Cerebellar nuclear complex (tissue), 1 donor: ENCODE results near the gene PLCL1.
"Not testable (repeated sequence)": the region's sequence is repeated elsewhere in the genome, so short reads cannot be mapped to it uniquely, and the experiment has no call there.

Experiments used
- DNase-seq, 2 experiments: peaks; one replicate each; lab custom pipeline; 2025; lab: John Stamatoyannopoulos, UW

The PLCL1 gene

GRCh38 chr2:198000417-198000816 is 196.0 kb downstream of the PLCL1 start:
- no peak for DNase-seq

- no peak for DNase-seq
These were observed 199.8 kb downstream of the PLCL1 start for GRCh38 chr2:198004173-198004572.

DNA sequence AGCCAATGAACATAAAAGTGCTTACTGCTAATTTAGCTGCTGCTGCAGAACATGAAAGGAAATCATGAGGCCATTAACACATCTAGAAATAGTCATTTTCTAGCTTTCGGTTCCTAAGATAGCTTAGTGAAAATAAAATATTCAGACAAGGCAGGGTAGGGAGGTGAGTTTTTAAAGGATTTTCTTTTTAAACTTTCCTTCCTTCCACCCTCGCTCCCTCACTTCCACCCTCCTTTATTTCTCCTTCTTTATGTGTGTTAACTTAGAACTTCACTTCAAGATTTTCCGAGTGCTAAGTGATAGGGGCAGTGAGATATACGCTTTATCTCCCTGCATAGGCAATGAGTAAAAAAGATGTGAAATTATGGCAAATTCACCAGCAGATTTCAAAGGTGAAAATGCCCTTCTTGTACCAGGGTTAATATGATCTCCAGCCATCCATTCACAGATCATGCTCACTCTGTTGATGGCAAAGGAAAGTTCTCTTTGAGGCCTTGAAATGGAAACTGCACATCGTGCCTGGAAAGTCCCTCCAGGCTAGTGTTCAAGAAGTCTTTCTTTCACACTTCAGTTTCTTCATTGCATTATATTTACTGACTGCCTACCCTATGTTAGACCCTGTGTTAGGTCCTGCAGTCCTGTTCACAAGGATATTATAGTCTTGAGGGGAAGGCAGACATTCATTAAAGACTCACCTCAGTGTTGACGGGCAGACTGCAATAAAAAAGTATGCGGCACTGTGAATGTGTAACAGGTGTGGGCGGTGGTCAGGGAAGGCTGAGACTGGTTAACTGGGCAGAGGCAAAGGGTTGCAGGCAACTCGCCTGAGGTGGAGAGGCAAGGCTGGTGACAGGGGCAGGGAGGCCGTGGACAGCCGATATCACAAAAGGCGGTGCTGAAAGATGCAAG is 200.8 kb downstream of the PLCL1 start:
- DNase-seq, result no peak

GRCh38 chr2:198006733-198007132 is 202.3 kb downstream of the PLCL1 start:
- DNase-seq, result no peak

DNA sequence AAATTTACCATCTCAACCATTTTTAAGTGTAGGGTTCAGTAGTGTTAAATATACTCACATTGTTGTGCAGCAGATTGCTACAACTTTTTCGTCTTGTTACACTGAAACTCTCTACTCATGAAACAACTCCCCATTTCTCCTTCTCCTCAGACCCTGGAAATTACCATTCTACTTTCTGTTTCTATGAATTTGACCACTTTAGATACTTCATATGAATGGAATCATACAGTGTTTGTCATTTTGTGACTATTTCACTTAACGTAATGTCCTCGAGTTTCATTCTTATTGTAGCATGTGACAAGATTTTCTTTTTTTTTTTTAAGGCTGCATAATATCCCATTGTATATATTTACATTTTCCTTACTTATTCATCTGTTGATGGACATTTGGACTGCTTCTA is 203.8 kb downstream of the PLCL1 start:
- DNase-seq, result no peak

DNA sequence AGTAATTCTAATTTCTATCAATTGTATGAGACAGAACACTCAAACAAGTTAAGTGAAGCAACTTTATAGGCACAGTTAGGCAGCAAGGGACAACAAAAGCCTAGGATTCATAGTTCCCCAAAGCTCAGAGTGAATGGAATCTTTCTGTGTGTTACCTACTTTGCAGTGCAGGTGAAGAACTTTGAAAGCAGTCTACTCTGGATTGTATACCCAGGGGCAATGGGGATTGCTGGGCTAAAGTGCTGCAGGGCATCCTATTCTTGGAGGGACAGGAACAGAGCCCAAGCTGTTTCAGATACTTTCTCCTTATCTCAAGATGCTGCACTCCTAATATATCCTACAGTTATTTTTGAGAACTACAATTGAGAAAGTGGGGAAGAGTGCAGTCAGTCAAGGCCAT is 207.6 kb downstream of the PLCL1 start:
- DNase-seq, result no peak

- DNase-seq, result no peak
These were observed 211.8 kb downstream of the PLCL1 start for GRCh38 chr2:198016243-198016642.

DNA sequence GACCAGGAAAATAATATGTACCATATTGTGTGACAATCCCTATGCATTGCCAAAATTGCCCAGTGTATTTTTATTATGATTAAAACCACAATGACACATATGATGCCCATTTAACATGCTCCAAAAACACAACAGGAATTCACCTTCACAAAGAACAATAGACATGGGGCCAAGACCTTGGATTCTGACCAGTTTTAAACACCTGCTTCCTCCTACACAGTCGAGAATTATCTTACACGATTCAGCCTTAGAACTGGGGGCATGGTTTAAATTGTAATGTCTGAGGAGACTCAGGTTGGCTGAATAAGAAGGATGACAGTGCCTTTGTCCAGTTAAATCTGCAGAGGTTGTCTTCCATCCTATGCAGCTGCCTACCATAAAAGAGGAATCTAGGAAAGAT is 212.7 kb downstream of the PLCL1 start:
- DNase-seq, result no peak

DNA sequence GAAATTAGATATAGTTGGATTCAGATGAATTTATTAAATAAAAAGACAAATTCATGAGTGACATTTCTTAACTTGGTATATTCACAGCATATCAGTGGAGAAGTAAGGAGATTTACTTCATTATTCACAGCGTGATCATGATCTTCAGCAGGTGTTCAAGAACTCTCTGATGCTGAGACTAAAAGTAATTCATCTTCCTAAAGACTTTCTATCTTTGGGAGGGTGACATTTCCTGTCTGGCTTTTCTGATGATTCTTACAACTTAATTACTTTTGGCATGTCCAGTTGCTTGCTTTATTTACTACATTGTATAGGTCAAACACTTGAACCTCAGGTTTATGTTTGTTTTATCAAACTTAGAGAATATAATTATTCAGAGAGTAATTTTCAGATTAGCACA is 224.6 kb downstream of the PLCL1 start:
- no peak for DNase-seq

GRCh38 chr2:198029576-198029975 is 225.2 kb downstream of the PLCL1 start:
- not testable (repeated sequence) for DNase-seq

DNA sequence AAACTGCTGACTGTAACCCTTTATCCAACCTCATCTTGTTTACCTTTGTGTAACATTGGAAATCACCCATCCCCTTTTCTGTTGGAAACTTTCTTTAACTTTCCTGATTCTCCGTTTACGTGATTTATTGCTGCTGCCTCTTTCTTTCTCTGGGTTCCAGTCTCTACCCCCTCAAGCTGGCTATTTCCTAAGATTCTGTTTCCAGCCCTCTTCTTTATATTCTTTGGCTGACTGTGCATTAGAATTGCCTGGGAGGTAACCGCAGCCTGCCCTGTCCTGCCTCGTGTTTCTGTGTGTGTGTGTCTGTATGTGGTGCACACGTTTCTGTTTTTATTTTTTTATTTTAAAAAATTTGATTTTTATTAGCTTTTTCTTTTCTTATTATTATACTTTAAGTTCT is 229.2 kb downstream of the PLCL1 start:
- DNase-seq, result no peak

- no peak for DNase-seq
These were observed 231.9 kb downstream of the PLCL1 start for GRCh38 chr2:198036029-198036879.

GRCh38 chr2:198040835-198041234 is 236.4 kb downstream of the PLCL1 start:
- no peak for DNase-seq

DNA sequence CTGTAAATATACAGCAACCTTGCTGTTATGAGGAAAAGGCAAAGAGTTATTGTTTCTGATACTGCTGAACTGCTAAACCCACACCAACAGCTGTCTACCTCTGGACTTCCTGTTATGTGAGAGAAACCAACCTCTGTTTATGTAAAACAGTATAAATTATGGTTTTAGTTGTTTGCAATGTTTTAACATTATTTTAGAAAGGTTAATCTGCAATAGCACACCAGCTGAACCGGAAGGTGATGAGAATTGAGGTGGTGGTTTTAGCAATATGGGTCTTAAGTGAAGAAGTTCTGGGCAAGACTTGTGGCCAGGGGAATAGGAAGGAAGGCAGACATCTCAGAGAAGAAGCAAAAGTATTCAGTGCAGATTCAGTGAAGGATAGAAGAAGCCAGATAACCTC is 237.8 kb downstream of the PLCL1 start:
- no peak for DNase-seq

DNA sequence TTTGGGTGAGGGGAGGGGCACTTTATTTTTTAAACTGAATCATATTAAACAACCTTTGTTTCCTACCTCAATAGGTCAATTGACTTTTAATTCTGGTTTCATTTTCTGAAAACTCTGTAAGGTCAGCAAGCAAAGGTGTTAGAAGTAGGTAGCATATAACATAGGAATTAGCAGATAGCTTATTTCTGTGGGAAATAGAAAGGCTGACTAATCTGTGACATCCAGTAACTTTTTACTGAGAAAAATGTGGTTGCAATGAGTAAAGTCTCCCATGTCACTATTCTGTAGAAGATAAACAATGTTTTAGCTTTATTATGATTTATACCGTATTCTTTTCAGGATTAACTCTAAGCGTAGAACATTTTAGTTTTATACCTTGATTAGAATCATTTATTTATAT is 240.4 kb downstream of the PLCL1 start:
- DNase-seq, result no peak

DNA sequence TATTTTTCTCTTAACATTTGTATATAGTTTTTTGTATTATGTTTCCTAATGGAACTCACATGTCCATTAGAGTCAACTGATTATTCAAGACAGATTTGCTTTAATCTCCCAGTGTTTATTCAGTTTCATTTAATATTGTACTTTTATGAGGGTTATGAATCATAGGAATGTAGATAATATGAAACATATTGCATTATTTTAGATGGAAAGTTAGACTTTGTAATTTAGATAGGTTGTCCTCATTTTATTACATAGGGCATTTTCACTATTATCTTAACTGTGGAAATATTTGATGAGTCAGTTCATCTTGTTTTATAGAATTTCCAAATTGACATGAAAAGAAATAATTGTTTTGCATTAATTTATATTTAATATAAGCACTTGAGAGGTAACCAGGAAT is 240.8 kb downstream of the PLCL1 start:
- DNase-seq, result no peak

DNA sequence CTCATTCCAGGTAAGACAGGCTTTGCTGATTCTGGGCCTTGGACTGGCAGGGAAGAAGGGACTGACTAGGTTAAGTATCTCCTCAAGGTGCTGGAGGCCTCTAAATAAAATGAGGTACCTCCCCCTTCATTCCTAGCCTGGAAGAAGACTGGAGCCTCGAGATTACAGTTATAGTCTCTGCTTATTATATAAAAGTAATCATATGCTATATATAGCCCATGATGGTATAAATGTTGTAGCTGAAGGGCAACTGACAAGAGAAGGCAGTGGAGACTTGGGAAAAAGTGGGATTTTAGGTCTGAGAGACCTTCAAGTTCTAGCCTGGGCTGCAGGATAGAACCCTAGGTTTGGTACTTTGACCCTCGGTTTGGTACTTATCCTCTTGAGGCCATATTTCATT is 248.3 kb downstream of the PLCL1 start:
- no peak for DNase-seq

GRCh38 chr2:198053148-198053547 is 248.8 kb downstream of the PLCL1 start:
- DNase-seq, result no peak

DNA sequence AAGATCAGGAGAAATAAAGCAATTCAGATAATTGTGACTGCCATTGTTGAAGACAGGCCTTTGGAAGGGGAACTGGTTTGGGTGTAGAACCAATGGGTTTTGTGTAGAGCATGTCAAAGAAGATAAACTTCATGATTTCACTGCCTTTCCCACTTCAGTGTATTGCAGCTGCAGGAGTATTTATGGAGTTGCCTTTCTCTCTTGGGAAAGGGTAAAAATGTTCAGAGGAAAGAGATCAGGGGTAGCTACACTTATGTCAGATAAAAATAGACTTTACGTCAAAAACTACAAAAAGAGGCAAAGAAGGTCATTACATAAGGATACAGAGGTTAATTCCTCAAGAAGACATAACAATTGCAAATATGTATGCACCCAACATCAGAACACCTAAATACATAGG is 249.4 kb downstream of the PLCL1 start:
- DNase-seq, result no peak

- DNase-seq, result no peak
These were observed 249.9 kb downstream of the PLCL1 start for GRCh38 chr2:198054299-198054698.

GRCh38 chr2:198055716-198056115 is 251.3 kb downstream of the PLCL1 start:
- no peak for DNase-seq

DNA sequence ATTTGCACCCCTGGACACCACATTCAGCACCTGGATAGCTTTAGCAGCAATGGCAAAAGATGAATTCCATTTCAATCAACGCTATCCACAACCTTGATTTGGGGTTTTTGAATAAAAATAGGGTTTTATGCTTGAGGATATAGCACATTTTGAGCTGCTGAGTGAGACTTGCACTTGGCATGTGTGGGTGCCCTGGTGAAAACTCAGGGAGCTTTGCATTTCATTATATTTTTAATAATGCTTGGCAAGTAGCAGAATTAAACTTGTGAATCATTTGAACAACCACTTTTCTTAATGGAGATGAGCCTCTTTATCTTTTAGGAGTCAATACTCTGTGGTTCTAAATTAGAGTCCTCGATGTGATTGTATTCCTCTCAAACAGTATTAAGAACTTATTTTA is 252.4 kb downstream of the PLCL1 start:
- DNase-seq, result no peak

GRCh38 chr2:198059800-198060199 is 255.4 kb downstream of the PLCL1 start:
- no peak for DNase-seq
